ENCODE data around the gene GNA12.
"Not testable (repeated sequence)": the region's sequence is repeated elsewhere in the genome, so short reads cannot be mapped to it uniquely, and the experiment has no call there.

Gene GNA12

GRCh38 chr7:2693420-2694121 is 150.5 kb downstream of the GNA12 start:
- not testable (repeated sequence) for DNase-seq (ENCODE audit: low read depth in 2 of 2)

GRCh38 chr7:2692543-2692942 is 151.6 kb downstream of the GNA12 start:
- DNase-seq (ENCODE audit: low read depth in 2 of 2), result no peak

- DNase-seq (ENCODE audit: low read depth in 2 of 2), result not testable (repeated sequence)
Observed at GRCh38 chr7:2691932-2692439, 152.1 kb downstream of the GNA12 start.

- no peak for DNase-seq (ENCODE audit: low read depth in 2 of 2)
Observed at GRCh38 chr7:2691011-2691707, 152.9 kb downstream of the GNA12 start.

GRCh38 chr7:2689951-2690705 is 154.0 kb downstream of the GNA12 start:
- no peak for DNase-seq (ENCODE audit: low read depth in 2 of 2)

GRCh38 chr7:2689343-2689847 is 154.7 kb downstream of the GNA12 start:
- DNase-seq (ENCODE audit: low read depth in 2 of 2), result no peak

GRCh38 chr7:2688409-2689342 is 155.4 kb downstream of the GNA12 start:
- DNase-seq (ENCODE audit: low read depth in 2 of 2), result no peak

- DNase-seq (ENCODE audit: low read depth in 2 of 2), result no peak
Observed at GRCh38 chr7:2687881-2688318, 156.2 kb downstream of the GNA12 start, which contains the start of gene AMZ1. Gene AMZ1 (plus strand): TSS chr7:2688202. CDS start chr7:2700452, 12,250 bp downstream.

GRCh38 chr7:2687338-2687869 is 156.7 kb downstream of the GNA12 start:
- no peak for DNase-seq (ENCODE audit: low read depth in 2 of 2)

- DNase-seq (ENCODE audit: low read depth in 2 of 2), result no peak
Observed at GRCh38 chr7:2686101-2686500, 158.0 kb downstream of the GNA12 start.

GRCh38 chr7:2684501-2684900 is 159.6 kb downstream of the GNA12 start:
- no peak for DNase-seq (ENCODE audit: low read depth in 2 of 2)

- no peak for DNase-seq (ENCODE audit: low read depth in 2 of 2)
Observed at GRCh38 chr7:2681929-2682799, 161.9 kb downstream of the GNA12 start.

- peak; percentile 14 to 17 for DNase-seq (ENCODE audit: low read depth in 2 of 2)
Observed at GRCh38 chr7:2680792-2681490, 163.2 kb downstream of the GNA12 start.

GRCh38 chr7:2680256-2680655 is 163.9 kb downstream of the GNA12 start:
- no peak for DNase-seq (ENCODE audit: low read depth in 2 of 2)

GRCh38 chr7:2679135-2680127 is 164.7 kb downstream of the GNA12 start:
- not testable (repeated sequence) for DNase-seq (ENCODE audit: low read depth in 2 of 2)

GRCh38 chr7:2678454-2678853 is 165.7 kb downstream of the GNA12 start:
- DNase-seq (ENCODE audit: low read depth in 2 of 2), result not testable (repeated sequence)
